B cell (primary cell): Measurements from ENCODE around the gene LYZ. TPM values are rescaled to one million over a fixed set of nuclear protein-coding genes. Genes with fewer than 3 reads are reported as not detected.

Experiments used
- ATAC-seq: fragments of 200-7000 bp; cut with Tn5 transposase; one replicate; pipeline ENCODE4 v1.10.0; 2021; ENCODE audit warnings: low read depth, mild to moderate bottlenecking, moderate number of reproducible peaks, moderate library complexity
- CTCF ChIA-PET: fragments of 350-600 bp; sonication (Branson Sonifier 250); formaldehyde crosslinking; loops from one replicate; lab custom pipeline; 2021; ENCODE audit warnings: antibody characterized with exemption, inconsistent platforms; lab: Charles Lee
- POLR2A ChIA-PET: fragments of 350-600 bp; sonication (Branson Sonifier 250); formaldehyde crosslinking; loops from one replicate; lab custom pipeline; 2021; ENCODE audit warnings: antibody characterized with exemption; lab: Charles Lee
- DNase-seq: peaks from one replicate; pipeline ENCODE4 v3.0.0; 2013
- H2AFZ ChIP-seq: 2 replicates; pipeline ENCODE4 v1.6.1; 2012; ENCODE audit warnings: mild to moderate bottlenecking, low read depth, low read length; ENCODE audit not compliant: insufficient read depth, poor library complexity, severe bottlenecking
- H3K27ac ChIP-seq, 2 donors: 1 replicate in 1 of 2; 2 replicates in 1 of 2; pipeline ENCODE4 v1.5.1; 2012 to 2013; ENCODE audit warnings: low read length in 2 of 2, mild to moderate bottlenecking in 2 of 2, moderate library complexity in 1 of 2
- H3K27me3 ChIP-seq, 4 experiments: fragments of 200-600 bp in 1 of 4; sonication (generic) in 1 of 4; replicated peaks in 1 of 4; 1 replicate in 2 of 4; 2 replicates in 2 of 4; pipeline versions ENCODE4 v1.6.1 to v1.7.0; 2013 to 2016; ENCODE audit warnings: low read length in 3 of 4, mild to moderate bottlenecking in 2 of 4, mixed read lengths in 1 of 4, moderate library complexity in 1 of 4; ENCODE audit not compliant: insufficient read depth in 4 of 4, control insufficient read depth in 3 of 4; ENCODE audit errors: control extremely low read depth in 1 of 4
- H3K36me3 ChIP-seq, 2 experiments: replicated peaks in 1 of 2; 1 replicate in 1 of 2; 2 replicates in 1 of 2; pipeline versions ENCODE4 v1.6.1 to v1.7.1; 2013; ENCODE audit warnings: low read length in 1 of 2; ENCODE audit not compliant: insufficient read depth in 2 of 2, control insufficient read depth in 1 of 2; ENCODE audit errors: control extremely low read depth in 1 of 2, extremely low read depth in 1 of 2
- H3K4me1 ChIP-seq, 2 donors: fragments of 200-600 bp in 1 of 2; sonication (generic) in 1 of 2; 1 replicate in 1 of 2; 2 replicates in 1 of 2; pipeline versions ENCODE4 v1.5.1 to v1.6.1; 2013 to 2017; ENCODE audit warnings: low read length in 2 of 2; ENCODE audit not compliant: control insufficient read depth in 2 of 2, insufficient read depth in 2 of 2
- H3K4me2 ChIP-seq: replicated peaks from 2 replicates; pipeline ENCODE3; 2012; ENCODE audit warnings: mild to moderate bottlenecking, low read depth, low read length; ENCODE audit not compliant: poor library complexity, severe bottlenecking
- H3K4me3 ChIP-seq, 5 experiments: fragments of 200-600 bp in 1 of 5; sonication (generic) in 1 of 5; 1 replicate in 3 of 5; 2 replicates in 2 of 5; pipeline versions ENCODE4 v1.5.1 to v1.7.0; 2011 to 2016; ENCODE audit warnings: low read length in 4 of 5, mild to moderate bottlenecking in 4 of 5, low read depth in 2 of 5, control low read depth in 1 of 5, moderate library complexity in 1 of 5; ENCODE audit not compliant: insufficient read depth in 1 of 5; ENCODE audit errors: control extremely low read depth in 1 of 5, extremely low read depth in 1 of 5
- H3K79me2 ChIP-seq: fragments of 200-600 bp; sonication (generic); one replicate; pipeline ENCODE4 v1.6.0; 2016; ENCODE audit warnings: low read length; ENCODE audit not compliant: control insufficient read depth, insufficient read depth
- H3K9ac ChIP-seq: fragments of 200-600 bp; sonication (generic); 2 replicates; pipeline ENCODE4 v1.6.1; 2017; ENCODE audit warnings: mild to moderate bottlenecking, low read length, moderate library complexity
- H3K9me3 ChIP-seq, 3 donors: one replicate each; pipeline versions ENCODE4 v1.6.1 to v1.7.1; 2013; ENCODE audit warnings: low read length in 2 of 3; ENCODE audit not compliant: control insufficient read depth in 2 of 3, insufficient read depth in 1 of 3; ENCODE audit errors: control extremely low read depth in 1 of 3
- H4K20me1 ChIP-seq: 2 replicates; pipeline ENCODE4 v1.6.0; 2012; ENCODE audit warnings: mild to moderate bottlenecking, low read length; ENCODE audit not compliant: insufficient read depth, control insufficient read depth, poor library complexity, severe bottlenecking
- H3K27ac Mint-ChIP-seq: one replicate; pipeline ENCODE4 v1.8.0; 2021; ENCODE audit warnings: mixed read lengths
- H3K27me3 Mint-ChIP-seq: one replicate; pipeline ENCODE4 v1.8.0; 2021; ENCODE audit warnings: mixed read lengths
- H3K4me1 Mint-ChIP-seq: one replicate; pipeline ENCODE4 v1.8.0; 2021; ENCODE audit warnings: mixed read lengths
- H3K4me3 Mint-ChIP-seq: one replicate; pipeline ENCODE4 v1.8.0; 2021; ENCODE audit warnings: mixed read lengths
- H3K9me3 Mint-ChIP-seq: one replicate; pipeline ENCODE4 v1.8.0; 2022; ENCODE audit warnings: mixed read lengths; ENCODE audit not compliant: insufficient read depth
- EZH2 ChIP-seq: IDR thresholded peaks from 2 replicates; pipeline ENCODE4 v1.6.1; 2012; ENCODE audit warnings: borderline replicate concordance, low read depth, mild to moderate bottlenecking, moderate library complexity, low read length; ENCODE audit not compliant: insufficient read depth, poor library complexity, severe bottlenecking
- WGBS: methylation state at CpG from one replicate; pipeline ENCODE4 v1.1.5; 2013; ENCODE audit warnings: missing lambda C conversion rate; ENCODE audit not compliant: insufficient coverage; 5-methylcytosine and 5-hydroxymethylcytosine counted together
- intact Hi-C: fragments of 100-400 bp; cut with micrococcal nuclease; formaldehyde crosslinking; loops from one replicate; pipeline ENCODE4 v1.10.0; 2022
- polyA plus RNA-seq: library from polyadenylated mRNA; depleted of rRNA; stranded (reverse); fragments of >200 nt; gene quantifications from 2 replicates; pipeline ENCODE4 v1.2.3, GENCODE V29; 2012
- total RNA-seq, 2 donors: library from RNA; stranded (reverse); fragments of 120-200 nt in 1 of 2; gene quantifications; 1 replicate in 1 of 2; 2 replicates in 1 of 2; pipeline versions ENCODE4 v1.2.3 to v1.2.4, GENCODE V29; 2013 to 2022
- TF ChIP-seq, protein P1 (sequence below): fragments of 200-600 bp; IDR thresholded peaks from one replicate; pipeline ENCODE4 v1.8.0; 2022; ENCODE audit warnings: antibody characterized with exemption, mild to moderate bottlenecking

The LYZ gene
- total and polyA plus RNA-seq, 2 donors (not counting 1 experiment from before 2014, with no cell fraction given), result 8.5 to 22.7 TPM

DNA sequence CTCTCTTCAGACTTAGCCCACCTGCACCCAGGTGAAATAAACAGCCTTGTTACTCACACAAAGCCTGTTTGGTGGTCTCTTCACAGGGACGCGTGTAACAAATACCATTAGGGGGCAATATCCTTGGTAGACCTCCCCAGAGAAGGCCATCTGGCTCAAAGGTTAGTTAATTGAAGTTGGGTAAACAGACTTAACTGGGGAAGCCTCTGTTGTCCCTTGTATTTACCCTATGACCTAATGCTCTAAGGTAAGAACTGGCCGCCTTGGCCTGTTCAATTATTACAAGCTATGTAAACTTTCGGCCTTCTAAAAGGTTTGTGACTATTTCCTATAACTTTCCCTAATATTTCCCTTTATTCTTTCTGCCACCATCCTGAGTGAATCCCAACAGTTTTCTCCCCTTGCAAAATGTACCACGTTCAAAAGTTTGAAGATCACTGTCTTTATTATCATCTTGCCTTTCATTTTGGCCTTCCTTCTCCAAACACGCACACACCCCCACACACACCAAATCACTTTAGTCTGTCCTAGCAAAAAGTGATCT is 15.3 kb upstream of the LYZ start:
- H2AFZ ChIP-seq, result no peak overlapping the region
- CTCF ChIA-PET, result interaction anchor here (0.9 to 3.3 kb wide), 3 partner anchors 24 to 41 kb away, joined by 3 to 21 read pairs (median 7); no protein-coding TSS in a partner anchor
- H3K36me3 ChIP-seq, result no peaks in the 10 kb centered on the region
- Mint-ChIP-seq H3K4me3 (peak overlapping the region; percentile 7), H3K27ac (no peak overlapping the region), H3K27me3 (no peaks in the 10 kb centered on the region), H3K4me1 (peaks cover 35% of the 10 kb centered on the region), H3K9me3 (no peaks in the 10 kb centered on the region)
- H4K20me1 ChIP-seq, result no peaks in the 10 kb centered on the region
- no peaks in the 10 kb centered on the region for H3K9me3 ChIP-seq
- no peaks in the 10 kb centered on the region for H3K79me2 ChIP-seq
- H3K4me3 ChIP-seq, result no peak overlapping the region
- DNase-seq (no peak), ATAC-seq (no peak)
- intact Hi-C loops, result loop anchor here (10.0 kb wide), 1 partner anchor 88 kb away; no protein-coding TSS in a partner anchor
- 94% methylated on average over 3 of the region's 6 CpGs for WGBS
- H3K27me3 ChIP-seq, result no peaks in the 10 kb centered on the region
- no peak overlapping the region for H3K4me2 ChIP-seq
- TF ChIP-seq EZH2, result no peak
- TF ChIP-seq, protein P1, sequence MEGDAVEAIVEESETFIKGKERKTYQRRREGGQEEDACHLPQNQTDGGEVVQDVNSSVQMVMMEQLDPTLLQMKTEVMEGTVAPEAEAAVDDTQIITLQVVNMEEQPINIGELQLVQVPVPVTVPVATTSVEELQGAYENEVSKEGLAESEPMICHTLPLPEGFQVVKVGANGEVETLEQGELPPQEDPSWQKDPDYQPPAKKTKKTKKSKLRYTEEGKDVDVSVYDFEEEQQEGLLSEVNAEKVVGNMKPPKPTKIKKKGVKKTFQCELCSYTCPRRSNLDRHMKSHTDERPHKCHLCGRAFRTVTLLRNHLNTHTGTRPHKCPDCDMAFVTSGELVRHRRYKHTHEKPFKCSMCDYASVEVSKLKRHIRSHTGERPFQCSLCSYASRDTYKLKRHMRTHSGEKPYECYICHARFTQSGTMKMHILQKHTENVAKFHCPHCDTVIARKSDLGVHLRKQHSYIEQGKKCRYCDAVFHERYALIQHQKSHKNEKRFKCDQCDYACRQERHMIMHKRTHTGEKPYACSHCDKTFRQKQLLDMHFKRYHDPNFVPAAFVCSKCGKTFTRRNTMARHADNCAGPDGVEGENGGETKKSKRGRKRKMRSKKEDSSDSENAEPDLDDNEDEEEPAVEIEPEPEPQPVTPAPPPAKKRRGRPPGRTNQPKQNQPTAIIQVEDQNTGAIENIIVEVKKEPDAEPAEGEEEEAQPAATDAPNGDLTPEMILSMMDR, result no peak
- H3K27ac ChIP-seq, result no peak overlapping the region
- peaks cover 25 to 26% of the 10 kb centered on the region in 2 donors for H3K4me1 ChIP-seq
- H3K9ac ChIP-seq, result no peak overlapping the region
- POLR2A ChIA-PET, result interaction anchor here (0.8 kb wide), 1 partner anchor 28 kb away, joined by 3 read pairs; no protein-coding TSS in a partner anchor

DNA sequence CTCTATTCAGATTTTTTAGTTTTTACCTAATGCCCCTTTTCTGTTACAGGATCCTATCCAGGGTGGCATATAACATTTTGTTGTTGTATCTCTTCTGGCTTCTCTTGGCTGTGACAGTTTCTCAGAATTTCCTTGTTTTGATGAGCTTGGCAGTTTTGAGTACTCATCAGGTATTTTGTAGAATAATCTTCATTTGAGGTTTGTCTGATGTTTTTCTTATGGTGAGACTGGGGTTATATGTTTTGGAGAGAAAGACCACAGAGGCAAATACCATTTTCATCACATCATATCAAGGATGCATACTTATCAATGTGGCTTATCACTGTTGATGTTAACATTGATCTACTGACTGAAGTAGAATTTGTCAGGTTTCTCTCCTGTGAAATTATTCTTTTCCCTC is 14.0 kb upstream of the LYZ start:
- H3K9me3 Mint-ChIP-seq, result no peaks in the 10 kb centered on the region
- ATAC-seq, result no peak

More for the DNA sequence above, 14.0 kb upstream of the LYZ start:
- H3K9me3 ChIP-seq, result no peaks in the 10 kb centered on the region
- peaks cover 33 to 35% of the 10 kb centered on the region in 2 donors for H3K4me1 ChIP-seq
- H3K27ac ChIP-seq, result no peak overlapping the region
- no peak overlapping the region for H2AFZ ChIP-seq
- H4K20me1 ChIP-seq, result no peaks in the 10 kb centered on the region
- no peak overlapping the region for H3K4me3 Mint-ChIP-seq
- H3K4me2 ChIP-seq, result no peak overlapping the region
- intact Hi-C loops, result loop anchor here (10.0 kb wide), 1 partner anchor 89 kb away; no protein-coding TSS in a partner anchor
- H3K27ac Mint-ChIP-seq, result no peak overlapping the region
- no peak overlapping the region for H3K4me3 ChIP-seq
- POLR2A ChIA-PET, result interaction anchor here (0.6 kb wide), 1 partner anchor 24 kb away, joined by 4 read pairs; no protein-coding TSS in a partner anchor
- TF ChIP-seq, protein P1, result no peak
- TF ChIP-seq EZH2, result no peak
- H3K9ac ChIP-seq, result no peak overlapping the region
- H3K79me2 ChIP-seq, result no peaks in the 10 kb centered on the region
- peaks cover 38% of the 10 kb centered on the region for H3K4me1 Mint-ChIP-seq
- no peak for DNase-seq
- H3K27me3 Mint-ChIP-seq, result no peaks in the 10 kb centered on the region
- no peaks in the 10 kb centered on the region for H3K36me3 ChIP-seq
- no peaks in the 10 kb centered on the region for H3K27me3 ChIP-seq
- CTCF ChIA-PET, result interaction anchor here (0.7 to 1.3 kb wide), 3 partner anchors 24 to 43 kb away, joined by 3 to 6 read pairs (median 3); no protein-coding TSS in a partner anchor
